Measurements from ENCODE around the gene ATP11A.

Gene ATP11A

DNA sequence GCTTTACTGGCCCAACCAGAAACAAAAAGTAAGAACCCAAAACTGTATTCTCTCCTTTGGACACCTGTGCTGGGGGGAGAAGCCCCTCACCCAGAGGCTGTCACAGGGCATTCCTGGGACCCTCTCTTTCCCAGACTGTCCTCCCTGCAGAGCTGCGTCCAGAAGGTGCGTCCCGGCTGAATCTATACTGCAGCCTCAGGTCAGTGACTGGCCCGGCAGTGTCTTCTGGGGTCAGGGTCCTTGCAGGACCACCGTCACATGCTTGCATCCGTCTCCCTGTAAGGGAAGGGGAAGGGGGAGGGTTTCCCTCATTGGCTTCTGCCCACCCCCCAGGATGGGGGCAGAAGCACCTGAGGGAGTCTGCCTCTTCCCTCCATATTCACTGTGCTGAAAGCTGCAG, 76.5 kb downstream of the ATP11A start:
- Histone ChIP-seq H3K9ac (ENCODE audit: low read length) (no peak overlapping the region), H4K5ac (ENCODE audit: low read length) (no peak overlapping the region), H3K18ac (ENCODE audit: low read length) (no peak overlapping the region), H2AK5ac (ENCODE audit: low read length) (no peak overlapping the region), H3K36me3 (ENCODE audit: control insufficient read depth, insufficient read depth, low read length) (no peaks in the 10 kb centered on the region), H3K4ac (ENCODE audit: low read depth, low read length) (no peak overlapping the region), H3K27ac (ENCODE audit: low read depth, low read length) (no peak overlapping the region), H3K4me3 (ENCODE audit: low read length) (no peak overlapping the region), H3K4me1 (ENCODE audit: control insufficient read depth, low read depth, low read length) (no peaks in the 10 kb centered on the region), H3K79me1 (ENCODE audit: low read length) (peaks cover 10% of the 10 kb centered on the region), H3K27me3 (ENCODE audit: insufficient read depth, low read length, poor library complexity) (no peaks in the 10 kb centered on the region), H3K79me2 (ENCODE audit: control insufficient read depth, insufficient read depth, low read length) (no peaks in the 10 kb centered on the region), H2BK5ac (ENCODE audit: low read length) (no peak overlapping the region), H4K8ac (ENCODE audit: low read depth, low read length) (no peak overlapping the region), H3K4me2 (ENCODE audit: low read length) (no peak overlapping the region), H2BK15ac (replicated peaks; ENCODE audit: low read depth) (no peak overlapping the region), H2BK120ac (ENCODE audit: low read depth, low read length) (no peak overlapping the region), H3K56ac (ENCODE audit: low read length) (no peak overlapping the region), H3K23ac (ENCODE audit: low read length) (no peak overlapping the region)
- WGBS (ENCODE audit: extremely low coverage, insufficient coverage, low lambda C conversion rate): no CpG with 5 or more reads among the region's 6 CpGs
- no peak for DNase-seq

DNA sequence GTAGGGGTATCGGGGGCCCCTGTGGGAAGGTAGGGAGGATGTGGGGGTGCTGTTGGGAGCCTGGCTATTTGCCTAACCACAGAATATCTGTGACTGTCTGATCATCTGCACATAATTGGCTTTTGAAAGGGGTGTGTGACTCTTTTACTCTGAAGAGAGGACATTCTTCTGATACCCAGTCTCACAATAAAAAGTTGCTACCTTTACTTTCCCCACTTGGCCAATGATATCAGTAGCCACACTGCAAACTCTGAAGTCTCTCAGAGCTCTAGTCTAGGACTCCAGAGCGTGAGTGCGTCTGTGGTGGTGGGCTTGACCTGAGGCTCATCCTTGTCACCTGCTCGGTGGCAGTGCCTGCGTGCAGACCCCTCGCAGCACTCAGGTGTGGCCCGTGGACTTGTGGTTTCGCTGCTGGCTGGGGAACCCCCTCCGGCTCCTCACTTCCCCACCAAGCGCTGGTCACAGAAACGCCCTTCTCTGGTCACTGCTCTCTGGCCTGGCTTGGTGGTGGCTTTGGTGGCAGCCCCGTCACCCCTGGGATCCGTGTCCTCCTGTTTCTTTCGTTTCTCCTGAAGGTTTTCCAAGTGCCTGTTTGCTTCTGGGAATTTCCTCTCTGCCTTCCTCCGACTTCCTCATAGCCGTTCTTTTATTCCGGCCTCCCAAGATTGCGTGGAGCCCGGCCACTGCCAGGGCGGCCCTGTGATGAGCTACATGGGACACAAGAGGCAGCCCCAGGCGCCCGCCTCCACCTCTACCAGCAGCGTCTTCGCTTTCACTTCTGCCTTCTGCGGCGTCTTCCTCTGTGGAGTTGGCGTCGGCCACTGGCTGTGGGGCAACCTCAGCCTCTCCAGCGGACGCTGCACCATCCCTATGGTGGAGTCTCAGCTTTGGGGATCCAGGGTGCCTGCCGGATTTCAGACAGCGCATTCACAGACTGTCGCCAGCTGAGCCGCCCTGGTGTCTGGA, 78.0 kb downstream of the ATP11A start:
- Histone ChIP-seq H3K4me3 (ENCODE audit: low read length) (no peak overlapping the region), H3K18ac (ENCODE audit: low read length) (no peak overlapping the region), H4K8ac (ENCODE audit: low read depth, low read length) (no peak overlapping the region), H3K9ac (ENCODE audit: low read length) (no peak overlapping the region), H3K4me1 (ENCODE audit: control insufficient read depth, low read depth, low read length) (no peaks in the 10 kb centered on the region), H2AK5ac (ENCODE audit: low read length) (no peak overlapping the region), H2BK5ac (ENCODE audit: low read length) (no peak overlapping the region), H3K4me2 (ENCODE audit: low read length) (no peak overlapping the region), H3K79me1 (ENCODE audit: low read length) (peaks cover 10% of the 10 kb centered on the region), H3K27ac (ENCODE audit: low read depth, low read length) (no peak overlapping the region), H3K36me3 (ENCODE audit: control insufficient read depth, insufficient read depth, low read length) (no peaks in the 10 kb centered on the region), H3K79me2 (ENCODE audit: control insufficient read depth, insufficient read depth, low read length) (no peaks in the 10 kb centered on the region), H4K5ac (ENCODE audit: low read length) (no peak overlapping the region), H3K56ac (ENCODE audit: low read length) (no peak overlapping the region), H3K4ac (ENCODE audit: low read depth, low read length) (no peak overlapping the region), H3K23ac (ENCODE audit: low read length) (no peak overlapping the region), H3K27me3 (ENCODE audit: insufficient read depth, low read length, poor library complexity) (no peaks in the 10 kb centered on the region), H2BK120ac (ENCODE audit: low read depth, low read length) (no peak overlapping the region), H2BK15ac (replicated peaks; ENCODE audit: low read depth) (no peak overlapping the region)
- no CpG with 5 or more reads among the region's 34 CpGs for WGBS (ENCODE audit: extremely low coverage, insufficient coverage, low lambda C conversion rate)
- no peak for DNase-seq

DNA sequence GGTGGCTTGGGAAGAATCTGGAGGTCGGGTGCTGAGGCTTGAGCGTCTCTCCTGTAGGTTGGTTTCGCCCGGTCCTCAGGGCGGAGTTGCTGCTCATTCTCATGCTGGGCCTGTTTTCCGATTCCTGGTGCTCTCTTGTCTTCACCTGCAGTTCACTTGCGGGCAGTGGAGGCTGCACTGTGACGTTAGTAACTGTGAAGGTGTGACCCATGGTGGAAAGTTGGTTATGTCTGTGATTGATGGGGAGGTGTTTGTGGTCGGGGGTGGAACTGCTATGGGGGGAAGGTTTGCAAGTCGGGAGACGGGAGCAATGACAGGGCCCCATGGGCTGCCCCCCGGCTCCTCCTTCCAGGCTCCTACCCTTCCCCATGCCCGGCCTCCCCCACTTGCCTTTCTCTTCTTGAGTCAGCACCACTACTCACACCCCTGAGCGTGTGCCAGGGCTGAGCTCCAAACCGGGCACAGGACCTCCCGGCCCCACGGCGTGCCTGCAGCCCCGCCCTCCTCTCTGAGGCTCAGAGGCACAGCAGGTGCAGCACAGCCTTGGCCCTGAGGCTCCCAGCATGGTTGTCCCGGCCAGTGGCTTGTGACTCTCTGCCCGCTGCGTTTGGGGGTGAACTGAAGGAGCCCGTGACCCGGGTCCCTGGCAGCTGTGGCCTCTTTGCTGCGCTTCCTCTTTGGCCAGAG, 79.1 kb downstream of the ATP11A start:
- Histone ChIP-seq H4K5ac (ENCODE audit: low read length) (no peak overlapping the region), H3K9ac (ENCODE audit: low read length) (no peak overlapping the region), H3K23ac (ENCODE audit: low read length) (no peak overlapping the region), H3K79me2 (ENCODE audit: control insufficient read depth, insufficient read depth, low read length) (no peaks in the 10 kb centered on the region), H2BK5ac (ENCODE audit: low read length) (no peak overlapping the region), H3K4me3 (ENCODE audit: low read length) (no peak overlapping the region), H2BK15ac (replicated peaks; ENCODE audit: low read depth) (no peak overlapping the region), H2BK120ac (ENCODE audit: low read depth, low read length) (no peak overlapping the region), H3K27ac (ENCODE audit: low read depth, low read length) (no peak overlapping the region), H3K56ac (ENCODE audit: low read length) (no peak overlapping the region), H4K8ac (ENCODE audit: low read depth, low read length) (no peak overlapping the region), H3K27me3 (ENCODE audit: insufficient read depth, low read length, poor library complexity) (no peaks in the 10 kb centered on the region), H3K79me1 (ENCODE audit: low read length) (peaks cover 7% of the 10 kb centered on the region), H3K4me1 (ENCODE audit: control insufficient read depth, low read depth, low read length) (no peaks in the 10 kb centered on the region), H3K4ac (ENCODE audit: low read depth, low read length) (no peak overlapping the region), H3K18ac (ENCODE audit: low read length) (no peak overlapping the region), H3K4me2 (ENCODE audit: low read length) (no peak overlapping the region), H2AK5ac (ENCODE audit: low read length) (no peak overlapping the region), H3K36me3 (ENCODE audit: control insufficient read depth, insufficient read depth, low read length) (no peaks in the 10 kb centered on the region)
- WGBS (ENCODE audit: extremely low coverage, insufficient coverage, low lambda C conversion rate): no CpG with 5 or more reads among the region's 25 CpGs
- no peak for DNase-seq

DNA sequence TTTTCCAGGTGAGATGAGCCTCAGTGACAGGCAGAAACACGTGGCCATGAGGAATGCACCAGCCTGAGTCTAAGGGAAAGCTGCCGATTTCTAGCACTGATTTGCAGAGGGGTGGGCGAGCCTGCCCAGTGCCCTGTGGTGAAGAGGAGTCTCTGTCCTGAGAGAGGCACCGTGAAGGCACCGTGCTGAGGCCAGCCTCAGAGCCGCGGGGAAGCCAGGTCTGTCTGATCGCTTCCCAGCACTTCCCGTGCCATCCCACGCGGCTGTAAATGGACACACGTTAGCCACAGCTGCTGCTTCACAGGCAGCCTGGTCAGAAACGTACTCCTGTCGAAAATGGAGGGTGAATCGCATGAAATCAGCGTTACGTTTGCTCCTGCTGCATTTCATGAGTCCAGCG, 79.8 kb downstream of the ATP11A start:
- WGBS (ENCODE audit: extremely low coverage, insufficient coverage, low lambda C conversion rate): no CpG with 5 or more reads among the region's 18 CpGs
- Histone ChIP-seq H2BK5ac (ENCODE audit: low read length) (no peak overlapping the region), H3K18ac (ENCODE audit: low read length) (no peak overlapping the region), H3K4me3 (ENCODE audit: low read length) (no peak overlapping the region), H3K36me3 (ENCODE audit: control insufficient read depth, insufficient read depth, low read length) (no peaks in the 10 kb centered on the region), H3K79me1 (ENCODE audit: low read length) (peaks cover 5% of the 10 kb centered on the region), H4K5ac (ENCODE audit: low read length) (no peak overlapping the region), H2AK5ac (ENCODE audit: low read length) (no peak overlapping the region), H3K4ac (ENCODE audit: low read depth, low read length) (no peak overlapping the region), H4K8ac (ENCODE audit: low read depth, low read length) (no peak overlapping the region), H3K23ac (ENCODE audit: low read length) (peak overlapping the region; percentile 45), H3K56ac (ENCODE audit: low read length) (no peak overlapping the region), H3K27me3 (ENCODE audit: insufficient read depth, low read length, poor library complexity) (no peaks in the 10 kb centered on the region), H3K4me2 (ENCODE audit: low read length) (no peak overlapping the region), H3K9ac (ENCODE audit: low read length) (no peak overlapping the region), H3K4me1 (ENCODE audit: control insufficient read depth, low read depth, low read length) (no peaks in the 10 kb centered on the region), H3K27ac (ENCODE audit: low read depth, low read length) (no peak overlapping the region), H2BK15ac (replicated peaks; ENCODE audit: low read depth) (no peak overlapping the region), H2BK120ac (ENCODE audit: low read depth, low read length) (no peak overlapping the region), H3K79me2 (ENCODE audit: control insufficient read depth, insufficient read depth, low read length) (no peaks in the 10 kb centered on the region)
- no peak for DNase-seq

DNA sequence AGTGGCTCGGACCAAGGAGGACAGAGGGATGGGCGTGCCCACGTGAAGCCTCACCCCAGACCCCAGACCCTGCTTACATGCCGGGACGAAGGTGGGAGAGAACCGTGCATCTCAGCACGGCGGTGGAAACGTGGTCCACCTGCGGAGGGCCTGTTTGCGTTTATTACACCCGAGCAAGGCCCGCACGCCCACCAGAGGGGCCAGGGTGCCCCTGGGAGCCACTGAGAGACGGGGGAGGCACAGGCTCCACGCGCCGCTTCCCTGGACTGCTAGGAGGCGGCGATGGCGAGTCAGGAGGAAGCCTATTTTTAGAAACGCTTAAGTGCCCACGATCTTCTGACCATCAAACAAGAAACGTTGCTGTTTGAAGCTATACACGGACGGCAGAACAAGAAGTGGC, 80.7 kb downstream of the ATP11A start:
- no CpG with 5 or more reads among the region's 26 CpGs for WGBS (ENCODE audit: extremely low coverage, insufficient coverage, low lambda C conversion rate)
- Histone ChIP-seq H3K27ac (ENCODE audit: low read depth, low read length) (no peak overlapping the region), H3K79me2 (ENCODE audit: control insufficient read depth, insufficient read depth, low read length) (no peaks in the 10 kb centered on the region), H3K56ac (ENCODE audit: low read length) (no peak overlapping the region), H3K23ac (ENCODE audit: low read length) (no peak overlapping the region), H2BK15ac (replicated peaks; ENCODE audit: low read depth) (no peak overlapping the region), H3K18ac (ENCODE audit: low read length) (no peak overlapping the region), H3K9ac (ENCODE audit: low read length) (no peak overlapping the region), H4K8ac (ENCODE audit: low read depth, low read length) (no peak overlapping the region), H3K4ac (ENCODE audit: low read depth, low read length) (no peak overlapping the region), H2AK5ac (ENCODE audit: low read length) (no peak overlapping the region), H3K4me2 (ENCODE audit: low read length) (no peak overlapping the region), H2BK5ac (ENCODE audit: low read length) (no peak overlapping the region), H3K79me1 (ENCODE audit: low read length) (peaks cover 7% of the 10 kb centered on the region), H3K4me3 (ENCODE audit: low read length) (no peak overlapping the region), H3K27me3 (ENCODE audit: insufficient read depth, low read length, poor library complexity) (no peaks in the 10 kb centered on the region), H3K36me3 (ENCODE audit: control insufficient read depth, insufficient read depth, low read length) (no peaks in the 10 kb centered on the region), H3K4me1 (ENCODE audit: control insufficient read depth, low read depth, low read length) (no peaks in the 10 kb centered on the region), H2BK120ac (ENCODE audit: low read depth, low read length) (no peak overlapping the region), H4K5ac (ENCODE audit: low read length) (no peak overlapping the region)
- DNase-seq: no peak
